Colonic mucosa (tissue), 4 donors: ENCODE measurements around the gene PKNOX2. TPM values are rescaled to one million over a fixed set of nuclear protein-coding genes. Genes with fewer than 3 reads are reported as not detected.

ENCODE experiments used
- DNase-seq: peaks from one replicate; pipeline ENCODE4 v3.0.0-alpha.2; 2020
- H3K27ac ChIP-seq: fragments of 200-600 bp; one replicate; pipeline ENCODE4 v1.8.0; 2021
- H3K27me3 ChIP-seq: fragments of 200-600 bp; one replicate; pipeline ENCODE4 v1.8.0; 2021
- H3K36me3 ChIP-seq: fragments of 200-600 bp; one replicate; pipeline ENCODE4 v1.8.0; 2021
- H3K4me1 ChIP-seq: fragments of 200-600 bp; one replicate; pipeline ENCODE4 v1.8.0; 2021; ENCODE audit warnings: mild to moderate bottlenecking
- H3K4me3 ChIP-seq: fragments of 200-600 bp; one replicate; pipeline ENCODE4 v1.8.0; 2021
- H3K9ac ChIP-seq, 2 donors: one replicate each; pipeline ENCODE4 v1.7.0; 2013; ENCODE audit warnings: control low read depth in 2 of 2, low read depth in 2 of 2, low read length in 2 of 2
- H3K9me3 ChIP-seq: fragments of 200-600 bp; one replicate; pipeline ENCODE4 v1.8.0; 2021
- intact Hi-C: fragments of 100-400 bp; cut with DNase I; formaldehyde crosslinking; loops from one replicate; pipeline ENCODE4 v1.14.1; 2022
- total RNA-seq, 2 donors: library from RNA; stranded (reverse); fragmentation: NEBNext Ultra II Directional in 1 of 2; extraction: Animal tissue kit (Norgen Biotek cat#: 25700) in 1 of 2; gene quantifications; one replicate each; pipeline ENCODE4 v1.2.1, GENCODE V29; 2021
- TF ChIP-seq, protein P1 (sequence below): fragments of 200-600 bp; IDR thresholded peaks from one replicate; pipeline ENCODE4 v1.8.0; 2022; ENCODE audit warnings: antibody characterized with exemption, mild to moderate bottlenecking
- donor health status: healthy.
- donor health status: DM: no; HTN: no; CAD: no.
- donor health status: DM: no; HTN: no; CAD: no.

The PKNOX2 gene
- total RNA-seq, 2 donors from 2014 or later: 0.52 to 1.3 TPM

DNA sequence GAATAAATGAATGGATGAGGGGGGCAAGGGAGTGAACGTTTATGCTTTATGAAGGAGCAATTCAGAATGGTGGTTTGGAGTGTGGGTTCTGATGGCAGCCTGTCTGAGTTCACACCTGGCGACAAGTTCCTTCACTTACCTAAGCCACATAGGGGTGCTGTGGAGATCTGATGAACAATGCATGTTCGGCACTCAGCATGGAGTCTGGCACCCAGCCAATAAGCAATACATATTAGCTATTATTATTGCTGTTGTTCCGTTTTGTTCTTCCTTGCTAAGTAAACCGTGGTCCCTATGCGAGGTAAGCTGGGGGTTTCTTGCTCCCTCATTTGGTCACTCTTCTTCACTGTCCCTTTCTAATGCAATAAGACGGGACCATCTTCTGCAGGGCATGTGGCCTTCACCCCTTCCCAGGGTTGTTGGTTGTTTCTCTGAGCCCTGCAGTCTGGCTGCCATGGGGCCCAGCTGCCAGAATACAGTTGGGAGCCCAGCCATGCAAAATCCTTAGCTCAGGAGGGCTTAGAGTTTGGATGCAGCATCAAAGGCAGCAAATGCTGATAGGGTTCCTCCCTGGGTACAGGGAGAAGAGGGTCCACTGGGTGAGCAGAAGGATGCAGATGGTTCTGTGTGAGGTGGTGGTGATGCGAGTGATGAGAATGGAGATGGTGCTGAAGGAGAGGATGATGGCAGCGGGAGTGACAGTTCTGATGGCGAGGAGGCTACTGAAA lies 6.4 kb upstream of the PKNOX2 start:
- Histone ChIP-seq H3K27ac (no peak overlapping the region), H3K27me3 (no peaks in the 10 kb centered on the region), H3K4me3 (no peak overlapping the region), H3K9ac (no peak overlapping the region), H3K36me3 (no peaks in the 10 kb centered on the region), H3K9me3 (no peaks in the 10 kb centered on the region), H3K4me1 (no peaks in the 10 kb centered on the region)
- TF ChIP-seq, protein P1, sequence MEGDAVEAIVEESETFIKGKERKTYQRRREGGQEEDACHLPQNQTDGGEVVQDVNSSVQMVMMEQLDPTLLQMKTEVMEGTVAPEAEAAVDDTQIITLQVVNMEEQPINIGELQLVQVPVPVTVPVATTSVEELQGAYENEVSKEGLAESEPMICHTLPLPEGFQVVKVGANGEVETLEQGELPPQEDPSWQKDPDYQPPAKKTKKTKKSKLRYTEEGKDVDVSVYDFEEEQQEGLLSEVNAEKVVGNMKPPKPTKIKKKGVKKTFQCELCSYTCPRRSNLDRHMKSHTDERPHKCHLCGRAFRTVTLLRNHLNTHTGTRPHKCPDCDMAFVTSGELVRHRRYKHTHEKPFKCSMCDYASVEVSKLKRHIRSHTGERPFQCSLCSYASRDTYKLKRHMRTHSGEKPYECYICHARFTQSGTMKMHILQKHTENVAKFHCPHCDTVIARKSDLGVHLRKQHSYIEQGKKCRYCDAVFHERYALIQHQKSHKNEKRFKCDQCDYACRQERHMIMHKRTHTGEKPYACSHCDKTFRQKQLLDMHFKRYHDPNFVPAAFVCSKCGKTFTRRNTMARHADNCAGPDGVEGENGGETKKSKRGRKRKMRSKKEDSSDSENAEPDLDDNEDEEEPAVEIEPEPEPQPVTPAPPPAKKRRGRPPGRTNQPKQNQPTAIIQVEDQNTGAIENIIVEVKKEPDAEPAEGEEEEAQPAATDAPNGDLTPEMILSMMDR: no peak
- no peak for DNase-seq
- intact Hi-C loops: no loop called here

DNA sequence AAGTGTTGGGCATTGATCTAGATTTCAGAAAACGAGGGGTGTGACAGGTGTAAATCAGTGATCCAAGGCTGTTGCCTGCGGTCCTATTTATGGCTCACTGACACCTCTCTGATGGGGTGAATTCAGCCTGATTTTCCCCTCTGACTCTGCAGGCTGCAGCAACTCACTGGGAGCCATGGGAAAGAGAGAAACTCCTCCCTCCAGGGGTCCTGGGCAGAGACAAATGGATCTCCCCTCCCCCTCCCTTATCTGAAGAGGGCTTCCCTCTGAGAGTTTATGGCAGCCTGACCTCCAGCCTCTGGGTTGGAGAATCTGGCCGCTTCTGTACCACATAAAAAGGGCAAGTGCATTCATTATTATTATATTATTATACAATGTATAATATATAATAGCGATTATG lies 1.8 kb upstream of the PKNOX2 start:
- H3K27ac ChIP-seq: no peak overlapping the region
- TF ChIP-seq, protein P1: no peak

DNA sequence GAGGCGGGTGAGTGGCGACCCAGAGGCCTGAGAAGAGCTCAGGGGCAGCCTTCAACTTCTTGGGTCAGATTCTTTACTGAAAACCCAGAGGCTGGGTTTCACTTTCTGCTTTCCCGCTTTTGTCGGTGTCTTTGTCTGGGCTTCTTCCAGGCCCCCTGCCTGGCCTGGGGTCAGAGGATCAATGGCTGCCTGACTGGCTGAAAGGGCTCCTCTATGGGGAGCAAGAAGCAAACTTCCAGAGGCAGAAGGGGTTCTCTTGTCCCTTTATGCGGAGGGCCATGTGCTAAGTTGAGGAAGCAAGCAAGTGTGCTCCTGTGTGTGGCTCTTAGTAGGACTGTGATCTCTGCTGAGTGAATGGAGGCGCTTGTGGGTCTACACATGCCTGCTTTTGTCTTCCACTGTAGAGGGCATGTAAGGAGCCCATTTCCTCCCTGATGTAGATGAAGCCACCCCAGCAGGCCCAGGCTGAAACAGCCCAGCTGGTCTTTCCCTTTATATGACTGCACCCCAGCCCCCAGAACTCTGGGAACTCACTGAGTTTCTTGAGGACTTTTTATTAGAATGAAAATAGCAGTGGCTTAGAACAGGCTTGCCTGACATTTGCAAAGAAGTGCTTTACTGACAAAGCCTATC lies 1.0 kb upstream of the PKNOX2 start:
- Histone ChIP-seq H3K9me3 (no peaks in the 10 kb centered on the region), H3K4me3 (no peak overlapping the region), H3K27ac (no peak overlapping the region), H3K27me3 (peaks cover 33% of the 10 kb centered on the region), H3K36me3 (no peaks in the 10 kb centered on the region), H3K4me1 (no peaks in the 10 kb centered on the region), H3K9ac (no peak overlapping the region)
- intact Hi-C loops: loop anchor here (5.0 kb wide), 1 partner anchor 184 kb away; no protein-coding TSS in a partner anchor
- DNase-seq: no peak
- TF ChIP-seq, protein P1: no peak

More for the DNA sequence above, 1.8 kb upstream of the PKNOX2 start:
- no peak overlapping the region for H3K9ac ChIP-seq
- H3K4me3 ChIP-seq: no peak overlapping the region
- H3K36me3 ChIP-seq: no peaks in the 10 kb centered on the region
- H3K9me3 ChIP-seq: no peaks in the 10 kb centered on the region
- DNase-seq: no peak
- H3K27me3 ChIP-seq: peaks cover 31% of the 10 kb centered on the region
- intact Hi-C loops: loop anchor here (5.0 kb wide), 1 partner anchor 185 kb away; no protein-coding TSS in a partner anchor
- H3K4me1 ChIP-seq: no peaks in the 10 kb centered on the region

DNA sequence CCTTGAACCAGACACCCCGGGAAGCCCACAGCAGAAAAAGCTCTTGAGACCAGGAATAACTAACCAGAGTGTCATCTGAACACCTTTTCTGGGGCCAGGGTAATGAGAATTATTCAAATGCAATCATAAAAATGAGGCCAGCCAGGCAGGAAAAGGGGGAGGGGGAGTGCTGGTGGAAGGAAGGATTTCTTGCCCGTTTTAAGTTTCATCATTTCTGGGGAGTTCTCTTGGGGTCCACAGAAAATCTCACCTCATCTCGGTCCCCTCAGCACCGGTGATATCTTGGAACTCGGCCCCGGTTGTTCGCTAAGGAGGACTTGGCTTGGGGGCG lies 495 bp upstream of the PKNOX2 start:
- H3K27ac ChIP-seq: no peak overlapping the region
- intact Hi-C loops: loop anchor here (5.0 kb wide), 1 partner anchor 183 kb away; no protein-coding TSS in a partner anchor
- DNase-seq: no peak
- no peaks in the 10 kb centered on the region for H3K4me1 ChIP-seq
- H3K9ac ChIP-seq: peak overlapping the region in 1 of 2 donors; percentile 53
- H3K4me3 ChIP-seq: peak overlapping the region; percentile 49
- TF ChIP-seq, protein P1: no peak
- H3K36me3 ChIP-seq: no peaks in the 10 kb centered on the region
- no peaks in the 10 kb centered on the region for H3K9me3 ChIP-seq
- peaks cover 33% of the 10 kb centered on the region for H3K27me3 ChIP-seq

DNA sequence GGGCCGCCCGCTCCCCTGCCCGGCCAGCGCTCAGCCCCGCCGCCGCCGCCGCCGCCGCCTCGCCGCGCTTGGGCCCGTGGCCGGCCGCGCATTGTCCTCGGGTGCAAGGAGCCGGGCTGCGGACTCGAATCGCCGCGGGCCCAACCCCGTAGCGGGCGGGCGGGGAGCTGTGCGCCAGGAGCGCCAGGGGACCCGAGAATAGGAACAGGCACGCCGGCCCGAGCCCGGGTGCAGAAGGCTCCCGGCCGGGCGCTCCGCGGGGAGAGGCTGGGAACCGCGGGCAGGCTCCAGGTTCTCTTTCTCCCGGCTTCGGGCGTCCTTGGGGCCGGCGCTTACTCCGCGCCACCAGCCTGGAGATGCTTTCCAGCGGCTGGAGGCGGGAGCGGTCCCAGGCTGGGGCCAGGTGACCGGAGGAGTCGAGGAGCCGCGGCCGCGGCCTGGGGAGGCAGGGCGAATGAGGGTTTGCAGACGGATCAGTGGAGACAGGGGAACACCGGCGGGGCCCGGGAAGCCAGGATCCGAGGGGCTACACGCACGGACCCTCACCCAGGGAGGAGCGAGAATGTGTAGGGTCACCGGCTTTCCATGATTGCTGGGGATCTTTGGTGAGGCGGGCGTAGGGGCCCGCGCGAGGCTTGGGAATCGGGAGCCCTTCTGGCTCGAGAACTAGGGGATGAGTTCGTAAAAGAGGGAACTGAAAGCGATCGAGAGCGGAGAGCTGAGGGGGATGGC lies 726 bp downstream of the PKNOX2 start:
- DNase-seq: no peak
- Histone ChIP-seq H3K27me3 (peaks cover 33% of the 10 kb centered on the region), H3K36me3 (no peaks in the 10 kb centered on the region), H3K9ac (peak overlapping the region in 1 of 2 donors; percentile 5), H3K9me3 (no peaks in the 10 kb centered on the region), H3K4me3 (peak overlapping the region; percentile 49), H3K27ac (peak overlapping the region; percentile 44), H3K4me1 (no peaks in the 10 kb centered on the region)
- intact Hi-C loops: no loop called here
- TF ChIP-seq, protein P1: no peak
